Cardiac muscle cell (in vitro differentiated cells and primary cell): Measurements from ENCODE around the gene VMP1. TPM values are rescaled to one million over a fixed set of nuclear protein-coding genes. Genes with fewer than 3 reads are reported as not detected.

Experiments
- DNase-seq, 2 donors: peaks; one replicate each; pipeline versions ENCODE4 v3.0.0 to v3.0.0-alpha.2; 2010 to 2017; ENCODE audit warnings: low read depth in 1 of 2, low spot score in 1 of 2
- H3K27ac ChIP-seq: fragments of 200-600 bp; sonication (generic); 2 replicates; pipeline ENCODE4 v1.5.1; 2016
- H3K27me3 ChIP-seq: fragments of 200-600 bp; sonication (generic); 2 replicates; pipeline ENCODE4 v1.6.0; 2016; ENCODE audit warnings: control low read depth
- H3K36me3 ChIP-seq: fragments of 200-600 bp; sonication (generic); 2 replicates; pipeline ENCODE4 v1.5.1; 2016; ENCODE audit warnings: control low read depth
- H3K4me1 ChIP-seq: fragments of 200-600 bp; sonication (generic); 2 replicates; pipeline ENCODE4 v1.8.1; 2017; ENCODE audit warnings: low read depth, mild to moderate bottlenecking, mixed run types
- H3K4me3 ChIP-seq: fragments of 200-600 bp; sonication (generic); 2 replicates; pipeline ENCODE4 v1.5.1; 2016; ENCODE audit warnings: mild to moderate bottlenecking
- H3K9me3 ChIP-seq: fragments of 200-600 bp; sonication (generic); 2 replicates; pipeline ENCODE4 v1.5.1; 2017; ENCODE audit warnings: low read depth, mild to moderate bottlenecking, control low read depth
- CTCF ChIP-seq: IDR thresholded peaks from 2 replicates; pipeline ENCODE4 v1.5.1; 2012; ENCODE audit warnings: low read depth, mild to moderate bottlenecking, low read length
- polyA plus RNA-seq: library from polyadenylated mRNA; unstranded; fragments of >200 nt; fragmentation: Nextera tagmentation; extraction: Ambion mirVana; gene quantifications from 2 replicates; pipeline ENCODE4 v1.2.1, GENCODE V29; 2016
- total RNA-seq: library from RNA; depleted of rRNA; stranded (reverse); fragments of >200 nt; gene quantifications from 2 replicates; pipeline ENCODE4 v1.2.3, GENCODE V29; 2016

Gene VMP1
- total and polyA plus RNA-seq, 2 experiments from 2014 or later: 65.0 to 91.3 TPM

- H3K4me1 ChIP-seq: no peaks in the 10 kb centered on the region
Observed at GRCh38 chr17:59811209-59811608, 103.8 kb downstream of the VMP1 start.

GRCh38 chr17:59812139-59812538, 104.7 kb downstream of the VMP1 start:
- Histone ChIP-seq H3K4me3 (no peak overlapping the region), H3K27ac (no peak overlapping the region), H3K27me3 (no peaks in the 10 kb centered on the region), H3K9me3 (no peaks in the 10 kb centered on the region), H3K4me1 (no peaks in the 10 kb centered on the region), H3K36me3 (peaks cover 4% of the 10 kb centered on the region)
- TF ChIP-seq CTCF: no peak
- DNase-seq: no peak

More at GRCh38 chr17:59811209-59811608, 103.8 kb downstream of the VMP1 start:
- Histone ChIP-seq H3K9me3 (no peaks in the 10 kb centered on the region), H3K27ac (no peak overlapping the region), H3K4me3 (no peak overlapping the region), H3K36me3 (peaks cover 4% of the 10 kb centered on the region), H3K27me3 (no peaks in the 10 kb centered on the region)
- DNase-seq: no peak
- TF ChIP-seq CTCF: no peak

GRCh38 chr17:59814276-59814675, 106.8 kb downstream of the VMP1 start:
- DNase-seq: no peak
- peaks cover 4% of the 10 kb centered on the region for H3K36me3 ChIP-seq
- no peak for TF ChIP-seq CTCF
- H3K27me3 ChIP-seq: no peaks in the 10 kb centered on the region
- H3K4me1 ChIP-seq: no peaks in the 10 kb centered on the region
- no peak overlapping the region for H3K4me3 ChIP-seq
- no peak overlapping the region for H3K27ac ChIP-seq
- no peaks in the 10 kb centered on the region for H3K9me3 ChIP-seq

GRCh38 chr17:59814685-59815084, 107.2 kb downstream of the VMP1 start:
- Histone ChIP-seq H3K27ac (no peak overlapping the region), H3K9me3 (no peaks in the 10 kb centered on the region), H3K27me3 (no peaks in the 10 kb centered on the region), H3K4me3 (no peak overlapping the region), H3K36me3 (peaks cover 4% of the 10 kb centered on the region), H3K4me1 (no peaks in the 10 kb centered on the region)
- no peak for DNase-seq
- TF ChIP-seq CTCF: no peak

- no peaks in the 10 kb centered on the region for H3K36me3 ChIP-seq
- no peak for TF ChIP-seq CTCF
- no peak overlapping the region for H3K4me3 ChIP-seq
- DNase-seq: peak in 1 of 2 donors; percentile 63
- H3K9me3 ChIP-seq: no peaks in the 10 kb centered on the region
- no peak overlapping the region for H3K27ac ChIP-seq
- no peaks in the 10 kb centered on the region for H3K27me3 ChIP-seq
- H3K4me1 ChIP-seq: peaks cover 6% of the 10 kb centered on the region
Observed at GRCh38 chr17:59815965-59816364, 108.5 kb downstream of the VMP1 start.
